ENCODE results near the gene GREM1.

Gene GREM1

DNA sequence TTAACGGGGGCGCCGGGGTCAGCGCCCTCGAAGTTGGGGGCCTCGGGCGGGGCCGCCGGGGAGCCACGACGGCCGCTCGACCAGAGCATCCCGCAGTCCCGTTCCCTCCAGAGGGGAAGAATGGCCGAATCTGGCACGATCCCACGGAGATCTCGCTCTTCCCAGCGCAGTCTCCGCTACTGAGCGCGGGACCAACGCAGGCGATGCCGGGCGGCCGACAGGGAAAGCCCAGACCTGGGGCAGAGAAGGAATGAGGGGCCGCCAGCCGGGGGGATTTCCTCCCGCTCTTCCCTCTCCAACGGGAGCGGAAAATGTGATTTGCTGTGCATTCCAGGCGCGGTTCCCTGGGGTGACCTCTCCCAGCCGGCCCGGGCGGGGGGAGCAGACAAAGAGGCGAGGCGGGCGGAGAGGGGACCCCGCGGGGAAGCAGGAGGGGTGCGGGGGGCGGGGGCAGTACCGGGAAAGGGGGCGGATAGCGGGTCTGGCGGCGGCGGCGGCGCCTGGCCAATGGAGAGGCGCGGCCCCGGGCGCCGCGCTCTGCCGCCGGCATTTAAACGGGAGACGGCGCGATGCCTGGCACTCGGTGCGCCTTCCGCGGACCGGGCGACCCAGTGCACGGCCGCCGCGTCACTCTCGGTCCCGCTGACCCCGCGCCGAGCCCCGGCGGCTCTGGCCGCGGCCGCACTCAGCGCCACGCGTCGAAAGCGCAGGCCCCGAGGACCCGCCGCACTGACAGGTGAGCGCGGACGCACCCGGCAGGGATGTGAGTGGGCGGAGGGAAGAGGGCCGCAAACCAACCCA lies at the start of gene GREM1:
GREM1 (plus strand) TSS at position 579 of the 801 bp plus-strand sequence. CDS start 12,687 bp downstream, outside the sequence.
- H3K4me3 ChIP-seq (ENCODE audit: low read depth, low read length), result peak within 1 kb of the TSS; percentile 86
- TF ChIP-seq, protein P1, sequence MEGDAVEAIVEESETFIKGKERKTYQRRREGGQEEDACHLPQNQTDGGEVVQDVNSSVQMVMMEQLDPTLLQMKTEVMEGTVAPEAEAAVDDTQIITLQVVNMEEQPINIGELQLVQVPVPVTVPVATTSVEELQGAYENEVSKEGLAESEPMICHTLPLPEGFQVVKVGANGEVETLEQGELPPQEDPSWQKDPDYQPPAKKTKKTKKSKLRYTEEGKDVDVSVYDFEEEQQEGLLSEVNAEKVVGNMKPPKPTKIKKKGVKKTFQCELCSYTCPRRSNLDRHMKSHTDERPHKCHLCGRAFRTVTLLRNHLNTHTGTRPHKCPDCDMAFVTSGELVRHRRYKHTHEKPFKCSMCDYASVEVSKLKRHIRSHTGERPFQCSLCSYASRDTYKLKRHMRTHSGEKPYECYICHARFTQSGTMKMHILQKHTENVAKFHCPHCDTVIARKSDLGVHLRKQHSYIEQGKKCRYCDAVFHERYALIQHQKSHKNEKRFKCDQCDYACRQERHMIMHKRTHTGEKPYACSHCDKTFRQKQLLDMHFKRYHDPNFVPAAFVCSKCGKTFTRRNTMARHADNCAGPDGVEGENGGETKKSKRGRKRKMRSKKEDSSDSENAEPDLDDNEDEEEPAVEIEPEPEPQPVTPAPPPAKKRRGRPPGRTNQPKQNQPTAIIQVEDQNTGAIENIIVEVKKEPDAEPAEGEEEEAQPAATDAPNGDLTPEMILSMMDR (IDR thresholded peaks at IDR 0.05; ENCODE audit: low read depth, low read length), result no peak

DNA sequence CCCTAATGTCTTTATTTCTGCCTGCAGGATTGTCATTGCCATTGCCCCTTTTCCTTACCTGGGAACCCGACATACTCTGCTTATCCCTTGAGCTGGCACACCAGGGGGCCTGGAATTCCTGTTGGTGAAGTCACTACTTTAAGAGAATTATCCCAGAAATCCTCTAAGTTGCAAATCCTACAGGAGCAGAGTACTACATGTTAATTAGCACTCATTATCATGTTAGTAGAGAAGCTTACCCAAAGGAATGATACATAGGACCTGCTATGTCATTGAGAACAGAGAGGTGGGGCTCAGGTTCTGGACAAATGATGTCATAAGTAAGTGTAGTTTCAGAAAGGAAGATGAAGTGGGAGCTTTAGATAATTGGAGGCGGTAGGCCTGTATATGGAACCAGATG lies 48.9 kb upstream of the GREM1 start:
- no peak overlapping the region for H3K4me3 ChIP-seq (ENCODE audit: low read depth, low read length)
- TF ChIP-seq, protein P1 (IDR thresholded peaks at IDR 0.05; ENCODE audit: low read depth, low read length), result no peak

DNA sequence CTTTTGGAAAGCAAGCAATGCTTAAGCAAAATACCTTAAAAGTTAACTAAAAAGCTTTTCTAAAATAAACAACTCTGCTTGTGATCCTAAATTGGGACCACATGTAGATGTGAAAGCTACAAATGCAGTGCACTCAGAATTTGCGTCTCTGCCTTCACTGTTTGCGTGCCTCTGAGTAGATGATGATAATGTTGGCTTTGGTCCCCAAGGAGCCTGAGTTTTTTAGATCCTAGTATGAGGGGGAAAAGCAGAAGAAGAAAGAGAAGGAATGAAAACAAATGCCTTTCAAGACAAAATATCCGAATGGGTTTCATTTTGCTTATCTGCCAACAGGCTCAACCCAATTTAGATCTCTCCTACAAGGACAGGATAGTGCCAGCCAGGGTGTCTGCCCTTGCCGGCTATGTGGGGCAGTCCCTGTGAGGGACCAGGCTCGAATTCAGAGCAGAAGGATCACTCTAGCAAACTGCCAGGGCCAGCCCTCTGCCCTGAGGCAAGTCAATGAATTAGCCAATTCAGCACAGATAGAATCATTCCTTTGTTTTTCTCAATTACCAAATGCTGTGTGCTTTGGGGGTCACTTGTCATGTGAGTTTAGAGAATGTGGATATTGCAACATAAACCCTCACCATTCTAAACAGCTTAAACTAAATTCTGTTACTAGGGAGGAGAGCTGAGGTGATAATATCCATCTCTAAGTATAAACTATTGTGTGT lies 47.8 kb upstream of the GREM1 start:
- no peak overlapping the region for H3K4me3 ChIP-seq (ENCODE audit: low read depth, low read length)
- TF ChIP-seq, protein P1 (IDR thresholded peaks at IDR 0.05; ENCODE audit: low read depth, low read length), result no peak

DNA sequence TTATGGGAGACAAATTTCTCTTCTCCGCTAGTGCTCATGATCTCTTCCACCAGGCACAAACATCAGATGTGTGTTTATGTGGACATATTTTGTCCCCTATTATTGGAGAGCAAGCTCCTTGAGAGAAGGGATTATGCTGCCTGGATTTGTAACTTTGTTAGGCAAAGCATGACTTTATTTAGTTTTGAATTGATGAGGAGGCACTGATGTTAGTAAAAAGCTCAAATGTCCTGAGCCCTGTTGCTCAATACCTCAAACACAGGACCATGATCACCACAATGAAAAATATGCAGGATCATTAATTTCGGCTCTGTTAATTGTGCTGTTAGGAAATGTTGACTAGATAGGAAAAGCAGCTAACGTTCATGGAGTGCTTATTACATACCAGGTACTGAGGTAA lies 47.2 kb upstream of the GREM1 start:
- no peak overlapping the region for H3K4me3 ChIP-seq (ENCODE audit: low read depth, low read length)
- TF ChIP-seq, protein P1 (IDR thresholded peaks at IDR 0.05; ENCODE audit: low read depth, low read length), result no peak

DNA sequence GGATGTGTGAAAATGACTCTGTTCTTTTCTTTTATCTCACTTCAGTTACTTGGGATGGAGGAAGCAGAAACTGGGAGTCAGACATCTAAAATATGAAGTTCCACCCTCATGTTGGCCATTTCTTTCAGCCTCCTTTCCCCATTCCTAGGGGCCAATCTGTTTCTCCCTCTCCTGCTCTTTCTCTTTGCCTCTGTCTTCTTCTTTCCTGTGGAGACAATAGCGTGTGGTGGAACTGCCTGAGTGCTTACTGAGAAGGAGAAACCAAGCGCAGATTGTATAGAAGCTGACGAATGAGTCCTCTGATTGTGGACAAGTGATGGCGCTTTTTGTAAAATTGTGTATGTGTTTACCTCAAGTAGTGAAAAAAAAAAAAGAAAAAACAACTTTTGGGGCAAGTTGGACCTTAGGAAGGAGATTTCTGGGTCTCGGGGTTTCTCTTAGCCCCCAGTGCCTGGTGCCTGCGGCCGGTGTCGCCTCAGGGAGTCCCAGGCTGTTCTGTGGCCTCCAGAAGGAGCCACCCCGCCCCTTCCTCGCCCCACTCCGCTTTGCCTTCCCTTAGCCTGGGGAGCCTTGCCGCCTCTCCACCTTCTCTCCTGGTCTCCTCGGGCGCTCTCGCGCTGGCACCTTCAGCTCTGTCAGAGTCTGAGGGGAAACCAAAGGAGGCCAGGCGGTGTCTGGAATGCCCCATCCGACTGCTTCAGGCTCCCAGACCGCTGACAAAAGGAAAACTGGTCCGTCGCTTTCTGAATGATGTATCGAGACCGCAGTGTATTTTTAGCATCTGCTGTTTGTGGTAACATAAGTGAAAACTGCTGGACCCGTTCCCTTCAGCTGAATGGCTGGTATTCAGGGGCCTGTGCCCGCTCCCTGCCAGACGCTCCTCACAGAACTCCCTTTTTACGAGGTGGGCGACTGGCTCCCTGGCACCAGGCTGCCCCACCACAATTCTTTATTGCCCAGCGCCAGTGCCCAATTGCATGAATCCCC lies 46.2 kb upstream of the GREM1 start:
- TF ChIP-seq, protein P1 (IDR thresholded peaks at IDR 0.05; ENCODE audit: low read depth, low read length), result no peak
- no peak overlapping the region for H3K4me3 ChIP-seq (ENCODE audit: low read depth, low read length)

DNA sequence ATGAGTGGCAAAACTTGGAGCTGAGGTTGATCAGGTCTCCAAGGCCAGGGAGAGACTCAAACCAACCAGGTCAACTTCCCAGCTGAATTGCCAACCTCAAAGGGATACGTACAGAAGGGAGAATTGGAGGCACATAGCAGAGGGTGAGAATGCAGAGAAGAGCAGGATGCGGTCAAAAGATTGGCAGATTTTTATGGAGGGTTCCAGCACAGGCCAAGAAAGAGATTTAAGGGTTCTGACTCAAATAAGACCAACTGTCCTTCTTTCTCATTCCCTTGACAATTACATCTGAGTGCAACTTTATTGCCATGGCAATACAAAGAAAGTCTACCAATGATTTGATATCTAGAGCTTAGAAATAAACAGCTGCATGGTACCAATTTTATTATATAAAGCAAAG lies 43.1 kb upstream of the GREM1 start:
- H3K4me3 ChIP-seq (ENCODE audit: low read depth, low read length), result no peak overlapping the region
- TF ChIP-seq, protein P1 (IDR thresholded peaks at IDR 0.05; ENCODE audit: low read depth, low read length), result no peak

Measured in WI38 (cell line).